ENCODE results near the gene RETREG1. TPM values are rescaled to one million over a fixed set of nuclear protein-coding genes. Genes with fewer than 3 reads are reported as not detected.
"Not testable (repeated sequence)": the region's sequence is repeated elsewhere in the genome, so short reads cannot be mapped to it uniquely, and the experiment has no call there.

Gene RETREG1
- total RNA-seq, 1 experiment from 2014 or later: not detected

GRCh38 chr5:16446993-16447392, 169.8 kb downstream of the RETREG1 start:
- Histone ChIP-seq H3K4me1 (ENCODE audit: low read length) (no peaks in the 10 kb centered on the region), H3K4me2 (ENCODE audit: low read depth, low read length, poor library complexity, severe bottlenecking) (no peak overlapping the region), H3K36me3 (ENCODE audit: insufficient read depth, low read length) (peaks cover 36% of the 10 kb centered on the region), H3K79me2 (ENCODE audit: low read length) (no peaks in the 10 kb centered on the region), H4K20me1 (ENCODE audit: insufficient read depth, low read depth, low read length) (no peaks in the 10 kb centered on the region), H3K9me3 (ENCODE audit: low read length) (no peaks in the 10 kb centered on the region), H3K4me3 (ENCODE audit: low read length) (no peak overlapping the region), H3K9me2 (replicated peaks; ENCODE audit: insufficient read depth, low read length) (no peaks in the 10 kb centered on the region), H2AFZ (ENCODE audit: low read length) (no peak overlapping the region), H3K27me3 (ENCODE audit: low read length) (no peaks in the 10 kb centered on the region), H3K27ac (ENCODE audit: low read length) (no peak overlapping the region), H3K9ac (ENCODE audit: low read length) (no peak overlapping the region)
- no peak for DNase-seq

GRCh38 chr5:16437977-16438376, 178.8 kb downstream of the RETREG1 start:
- no peaks in the 10 kb centered on the region for H3K79me2 ChIP-seq (ENCODE audit: low read length)
- no peak overlapping the region for H3K9ac ChIP-seq (ENCODE audit: low read length)
- H2AFZ ChIP-seq (ENCODE audit: low read length): no peak overlapping the region
- no peaks in the 10 kb centered on the region for H3K36me3 ChIP-seq (ENCODE audit: insufficient read depth, low read length)
- no peaks in the 10 kb centered on the region for H3K27me3 ChIP-seq (ENCODE audit: low read length)
- no peaks in the 10 kb centered on the region for H3K9me3 ChIP-seq (ENCODE audit: low read length)
- H3K4me3 ChIP-seq (ENCODE audit: low read length): no peak overlapping the region
- H3K4me1 ChIP-seq (ENCODE audit: low read length): no peaks in the 10 kb centered on the region
- DNase-seq: no peak
- no peak overlapping the region for H3K4me2 ChIP-seq (ENCODE audit: low read depth, low read length, poor library complexity, severe bottlenecking)
- no peak overlapping the region for H3K27ac ChIP-seq (ENCODE audit: low read length)
- H3K9me2 ChIP-seq (replicated peaks; ENCODE audit: insufficient read depth, low read length): no peaks in the 10 kb centered on the region
- H4K20me1 ChIP-seq (ENCODE audit: insufficient read depth, low read depth, low read length): no peaks in the 10 kb centered on the region

GRCh38 chr5:16436065-16436682, 180.6 kb downstream of the RETREG1 start:
- H3K4me3 ChIP-seq (ENCODE audit: low read length); H3K36me3 ChIP-seq (ENCODE audit: insufficient read depth, low read length); H3K79me2 ChIP-seq (ENCODE audit: low read length); H3K4me1 ChIP-seq (ENCODE audit: low read length); H3K27me3 ChIP-seq (ENCODE audit: low read length); H3K9me3 ChIP-seq (ENCODE audit: low read length); H2AFZ ChIP-seq (ENCODE audit: low read length); H3K4me2 ChIP-seq (ENCODE audit: low read depth, low read length, poor library complexity, severe bottlenecking); H4K20me1 ChIP-seq (ENCODE audit: insufficient read depth, low read depth, low read length); H3K9me2 ChIP-seq (replicated peaks; ENCODE audit: insufficient read depth, low read length); DNase-seq; H3K27ac ChIP-seq (ENCODE audit: low read length); H3K9ac ChIP-seq (ENCODE audit: low read length): not testable (repeated sequence)

GRCh38 chr5:16431490-16431889, 185.3 kb downstream of the RETREG1 start:
- H3K9ac ChIP-seq (ENCODE audit: low read length): no peak overlapping the region
- DNase-seq: no peak
- H3K4me2 ChIP-seq (ENCODE audit: low read depth, low read length, poor library complexity, severe bottlenecking): no peak overlapping the region
- H3K4me3 ChIP-seq (ENCODE audit: low read length): no peak overlapping the region
- no peak overlapping the region for H2AFZ ChIP-seq (ENCODE audit: low read length)
- H3K27ac ChIP-seq (ENCODE audit: low read length): no peak overlapping the region
- H3K27me3 ChIP-seq (ENCODE audit: low read length): no peaks in the 10 kb centered on the region
- no peaks in the 10 kb centered on the region for H3K36me3 ChIP-seq (ENCODE audit: insufficient read depth, low read length)
- no peaks in the 10 kb centered on the region for H3K9me3 ChIP-seq (ENCODE audit: low read length)
- H3K4me1 ChIP-seq (ENCODE audit: low read length): no peaks in the 10 kb centered on the region
- no peaks in the 10 kb centered on the region for H3K79me2 ChIP-seq (ENCODE audit: low read length)
- H4K20me1 ChIP-seq (ENCODE audit: insufficient read depth, low read depth, low read length): no peaks in the 10 kb centered on the region
- H3K9me2 ChIP-seq (replicated peaks; ENCODE audit: insufficient read depth, low read length): no peaks in the 10 kb centered on the region

- Histone ChIP-seq H3K9me3 (ENCODE audit: low read length) (no peaks in the 10 kb centered on the region), H4K20me1 (ENCODE audit: insufficient read depth, low read depth, low read length) (no peaks in the 10 kb centered on the region), H3K4me1 (ENCODE audit: low read length) (no peaks in the 10 kb centered on the region), H3K27me3 (ENCODE audit: low read length) (no peaks in the 10 kb centered on the region), H3K4me2 (ENCODE audit: low read depth, low read length, poor library complexity, severe bottlenecking) (no peak overlapping the region), H3K9me2 (replicated peaks; ENCODE audit: insufficient read depth, low read length) (no peaks in the 10 kb centered on the region), H3K79me2 (ENCODE audit: low read length) (no peaks in the 10 kb centered on the region), H2AFZ (ENCODE audit: low read length) (no peak overlapping the region), H3K36me3 (ENCODE audit: insufficient read depth, low read length) (no peaks in the 10 kb centered on the region), H3K27ac (ENCODE audit: low read length) (no peak overlapping the region), H3K4me3 (ENCODE audit: low read length) (no peak overlapping the region), H3K9ac (ENCODE audit: low read length) (no peak overlapping the region)
- no peak for DNase-seq
Observed at GRCh38 chr5:16430349-16431089, 186.3 kb downstream of the RETREG1 start.

- Histone ChIP-seq H3K36me3 (ENCODE audit: insufficient read depth, low read length) (no peaks in the 10 kb centered on the region), H3K4me1 (ENCODE audit: low read length) (no peaks in the 10 kb centered on the region), H3K9ac (ENCODE audit: low read length) (no peak overlapping the region), H3K4me2 (ENCODE audit: low read depth, low read length, poor library complexity, severe bottlenecking) (no peak overlapping the region), H3K4me3 (ENCODE audit: low read length) (no peak overlapping the region), H4K20me1 (ENCODE audit: insufficient read depth, low read depth, low read length) (no peaks in the 10 kb centered on the region), H3K9me2 (replicated peaks; ENCODE audit: insufficient read depth, low read length) (no peaks in the 10 kb centered on the region), H2AFZ (ENCODE audit: low read length) (no peak overlapping the region), H3K9me3 (ENCODE audit: low read length) (no peaks in the 10 kb centered on the region), H3K79me2 (ENCODE audit: low read length) (no peaks in the 10 kb centered on the region), H3K27ac (ENCODE audit: low read length) (no peak overlapping the region), H3K27me3 (ENCODE audit: low read length) (no peaks in the 10 kb centered on the region)
- DNase-seq: no peak
Observed at GRCh38 chr5:16428359-16428758, 188.4 kb downstream of the RETREG1 start.

- Histone ChIP-seq H3K36me3 (ENCODE audit: insufficient read depth, low read length) (no peaks in the 10 kb centered on the region), H4K20me1 (ENCODE audit: insufficient read depth, low read depth, low read length) (no peaks in the 10 kb centered on the region), H3K27me3 (ENCODE audit: low read length) (no peaks in the 10 kb centered on the region), H3K9ac (ENCODE audit: low read length) (no peak overlapping the region), H3K9me3 (ENCODE audit: low read length) (no peaks in the 10 kb centered on the region), H3K4me2 (ENCODE audit: low read depth, low read length, poor library complexity, severe bottlenecking) (no peak overlapping the region), H3K4me3 (ENCODE audit: low read length) (no peak overlapping the region), H3K27ac (ENCODE audit: low read length) (no peak overlapping the region), H2AFZ (ENCODE audit: low read length) (no peak overlapping the region), H3K9me2 (replicated peaks; ENCODE audit: insufficient read depth, low read length) (no peaks in the 10 kb centered on the region), H3K4me1 (ENCODE audit: low read length) (no peaks in the 10 kb centered on the region), H3K79me2 (ENCODE audit: low read length) (no peaks in the 10 kb centered on the region)
- DNase-seq: no peak
Observed at GRCh38 chr5:16427587-16427986, 189.2 kb downstream of the RETREG1 start.

Data from Karpas-422 (cell line).